ENCODE measurements around the gene CAMTA1.
A peak's percentile ranks its signal among the peaks of the same experiment; 100 is the strongest.

- TF ChIP-seq, protein P1, sequence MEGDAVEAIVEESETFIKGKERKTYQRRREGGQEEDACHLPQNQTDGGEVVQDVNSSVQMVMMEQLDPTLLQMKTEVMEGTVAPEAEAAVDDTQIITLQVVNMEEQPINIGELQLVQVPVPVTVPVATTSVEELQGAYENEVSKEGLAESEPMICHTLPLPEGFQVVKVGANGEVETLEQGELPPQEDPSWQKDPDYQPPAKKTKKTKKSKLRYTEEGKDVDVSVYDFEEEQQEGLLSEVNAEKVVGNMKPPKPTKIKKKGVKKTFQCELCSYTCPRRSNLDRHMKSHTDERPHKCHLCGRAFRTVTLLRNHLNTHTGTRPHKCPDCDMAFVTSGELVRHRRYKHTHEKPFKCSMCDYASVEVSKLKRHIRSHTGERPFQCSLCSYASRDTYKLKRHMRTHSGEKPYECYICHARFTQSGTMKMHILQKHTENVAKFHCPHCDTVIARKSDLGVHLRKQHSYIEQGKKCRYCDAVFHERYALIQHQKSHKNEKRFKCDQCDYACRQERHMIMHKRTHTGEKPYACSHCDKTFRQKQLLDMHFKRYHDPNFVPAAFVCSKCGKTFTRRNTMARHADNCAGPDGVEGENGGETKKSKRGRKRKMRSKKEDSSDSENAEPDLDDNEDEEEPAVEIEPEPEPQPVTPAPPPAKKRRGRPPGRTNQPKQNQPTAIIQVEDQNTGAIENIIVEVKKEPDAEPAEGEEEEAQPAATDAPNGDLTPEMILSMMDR (IDR thresholded peaks at IDR 0.05) = no peak
- TF ChIP-seq POLR2A (IDR thresholded peaks at IDR 0.05) = peak in 1 of 2 donors; percentile 17
Measured at GRCh38 chr1:7550261-7550865, 765.1 kb downstream of the CAMTA1 start.
